K562 (cell line): ENCODE measurements around the gene RAI1. TPM values are rescaled to one million over a fixed set of nuclear protein-coding genes. Genes with fewer than 3 reads are reported as not detected.

ENCODE experiments used
- ADNP ChIP-seq: fragments of 200-800 bp; sonication (Bioruptor generic); IDR thresholded peaks from 2 replicates; pipeline ENCODE4 v1.6.1; 2016; ENCODE audit warnings: missing genetic modification characterization, missing compliant biosample characterization
- CBX5 ChIP-seq: IDR thresholded peaks from 2 replicates; pipeline ENCODE4 v1.6.1; 2014; ENCODE audit warnings: low read depth, borderline replicate concordance
- CBX8 ChIP-seq: fragments of 200-600 bp; sonication (generic); IDR thresholded peaks from 2 replicates; pipeline ENCODE4 v1.6.1; 2012; ENCODE audit warnings: borderline replicate concordance, mixed run types, low read depth, mild to moderate bottlenecking, moderate library complexity, mixed read lengths, low read length, control low read depth, inconsistent platforms; ENCODE audit not compliant: poor library complexity, severe bottlenecking; ENCODE audit errors: extremely low read depth
- COPS2 ChIP-seq: fragments of 450-650 bp; conservative IDR thresholded peaks from 2 replicates; pipeline ENCODE4 v1.6.1; 2016; ENCODE audit warnings: mild to moderate bottlenecking, moderate library complexity
- DDX20 ChIP-seq: fragments of 450-650 bp; IDR thresholded peaks from 2 replicates; pipeline ENCODE4 v1.6.1; 2016; ENCODE audit warnings: missing genetic modification characterization, low read depth, mild to moderate bottlenecking, missing compliant biosample characterization, moderate library complexity
- FOXJ3 ChIP-seq: sonication (generic); formaldehyde crosslinking; IDR thresholded peaks from 2 replicates; pipeline ENCODE4 v1.4.0; 2020; ENCODE audit warnings: mild to moderate bottlenecking, missing genetic modification reagents
- MAFK ChIP-seq: IDR thresholded peaks from 2 replicates; pipeline ENCODE4 v1.6.1; 2011; ENCODE audit warnings: low read length, improper control_type of control experiment
- MYNN ChIP-seq, 2 experiments: sonication (generic); formaldehyde crosslinking in 1 of 2; IDR thresholded peaks; 2 replicates each; pipeline versions ENCODE4 v1.5.0 to v1.6.1; 2016 to 2020; ENCODE audit warnings: antibody characterized with exemption in 1 of 2, missing genetic modification reagents in 1 of 2
- NCOA2 ChIP-seq, 2 experiments: fragments of 450-650 bp; IDR thresholded peaks; 2 replicates each; pipeline ENCODE4 v1.6.1; 2018; ENCODE audit warnings: mild to moderate bottlenecking in 2 of 2, moderate library complexity in 1 of 2; ENCODE audit not compliant: partially characterized antibody in 2 of 2
- NR2C2 ChIP-seq, 2 experiments: fragments of 200-800 bp in 1 of 2; sonication (Bioruptor generic) in 1 of 2; sonication (generic) in 1 of 2; formaldehyde crosslinking in 1 of 2; IDR thresholded peaks; 2 replicates each; pipeline versions ENCODE4 v1.6.1 to v1.8.0; 2016 to 2022; ENCODE audit warnings: mild to moderate bottlenecking in 1 of 2, missing compliant biosample characterization in 1 of 2, missing genetic modification characterization in 1 of 2, missing genetic modification reagents in 1 of 2
- NR4A1 ChIP-seq, 2 experiments: fragments of 250-450 bp in 1 of 2; fragments of 450-650 bp in 1 of 2; sonication (Bioruptor Pico) in 1 of 2; IDR thresholded peaks; 2 replicates each; pipeline versions ENCODE4 v1.4.0 to v1.6.1; 2016 to 2020; ENCODE audit warnings: mild to moderate bottlenecking in 2 of 2, missing compliant biosample characterization in 1 of 2, missing genetic modification characterization in 1 of 2, moderate library complexity in 1 of 2
- POLR2G ChIP-seq: fragments of 200-400 bp; formaldehyde crosslinking; IDR thresholded peaks from 2 replicates; pipeline ENCODE4 v1.6.1; 2017; ENCODE audit warnings: low read depth, mild to moderate bottlenecking, antibody characterized with exemption, low read length, moderate library complexity
- PTTG1 ChIP-seq: fragments of 450-650 bp; IDR thresholded peaks from 2 replicates; pipeline ENCODE4 v1.6.1; 2016; ENCODE audit warnings: low read depth, mild to moderate bottlenecking, missing genetic modification characterization, missing compliant biosample characterization
- RBM25 ChIP-seq: fragments of 200-400 bp; formaldehyde crosslinking; IDR thresholded peaks from 2 replicates; pipeline ENCODE4 v1.6.1; 2018; ENCODE audit warnings: low read length, low read depth, moderate library complexity; ENCODE audit not compliant: severe bottlenecking
- RBM39 ChIP-seq: fragments of 200-400 bp; formaldehyde crosslinking; optimal IDR thresholded peaks from 2 replicates; pipeline ENCODE3; 2018; ENCODE audit warnings: low read depth, low read length
- RNF2 ChIP-seq: sonication (generic); IDR thresholded peaks from 2 replicates; pipeline ENCODE4 v1.6.1; 2016
- SIX5 ChIP-seq, 2 experiments: IDR thresholded peaks; 2 replicates each; pipeline ENCODE4 v1.6.1; 2011; ENCODE audit warnings: low read length in 2 of 2, borderline replicate concordance in 1 of 2, low read depth in 1 of 2, mild to moderate bottlenecking in 1 of 2, moderate library complexity in 1 of 2; ENCODE audit not compliant: insufficient read depth in 1 of 2
- TFAM ChIP-seq: fragments of 250-450 bp; sonication (Bioruptor Pico); conservative IDR thresholded peaks from 2 replicates; pipeline ENCODE4 v1.5.0; 2021; ENCODE audit warnings: mild to moderate bottlenecking, moderate library complexity
- TFAP4 ChIP-seq: sonication (generic); formaldehyde crosslinking; IDR thresholded peaks from 2 replicates; pipeline ENCODE4 v1.8.0; 2022; ENCODE audit warnings: missing genetic modification reagents, mild to moderate bottlenecking, moderate library complexity, borderline replicate concordance
- ZC3H11A ChIP-seq: IDR thresholded peaks from 2 replicates; pipeline ENCODE4 v1.6.1; 2012; ENCODE audit warnings: low read depth, low read length, improper control_type of control experiment
- ZKSCAN1 ChIP-seq: fragments of 150-350 bp; IDR thresholded peaks from 2 replicates; pipeline ENCODE4 v1.6.1; 2016; ENCODE audit warnings: low read depth, low read length
- ZNF124 ChIP-seq: sonication (generic); formaldehyde crosslinking; IDR thresholded peaks from 2 replicates; pipeline ENCODE4 v1.8.1; 2022; ENCODE audit warnings: missing genetic modification reagents
- ZNF263 ChIP-seq: sonication (generic); formaldehyde crosslinking; IDR thresholded peaks from 2 replicates; pipeline ENCODE4 v1.8.0; 2022; ENCODE audit warnings: mild to moderate bottlenecking, missing genetic modification reagents, borderline replicate concordance
- ZNF311 ChIP-seq: fragments of 250-450 bp; sonication (Bioruptor Pico); IDR thresholded peaks from 2 replicates; pipeline ENCODE4 v1.4.0; 2020; ENCODE audit warnings: mild to moderate bottlenecking, moderate library complexity
- ZNF512 ChIP-seq: IDR thresholded peaks from 2 replicates; pipeline ENCODE4 v1.6.1; 2016; ENCODE audit warnings: missing genetic modification characterization, missing compliant biosample characterization
- ZNF57 ChIP-seq: fragments of 450-650 bp; formaldehyde crosslinking; IDR thresholded peaks from 2 replicates; pipeline ENCODE4 v1.4.0; 2020; ENCODE audit warnings: mild to moderate bottlenecking, moderate library complexity
- polyA plus RNA-seq, 8 experiments: library from polyadenylated mRNA; depleted of rRNA in 4 of 8; stranded (reverse) in 5 of 8; unstranded in 3 of 8; fragments of >200 nt; fragmentation: Nextera tagmentation in 2 of 8; fragmentation: Illumina TruSeq in 1 of 8; extraction: Ambion mirVana in 2 of 8; extraction: Trizol in 1 of 8; gene quantifications; 2 replicates each; pipeline versions ENCODE4 v1.2.1 to v1.2.3, GENCODE V29; 2011 to 2014; ENCODE audit warnings: inconsistent platforms in 1 of 8, missing spikeins in 1 of 8
- total RNA-seq, 7 experiments: library from RNA; depleted of rRNA in 6 of 7; stranded (reverse); fragments of >200 nt in 6 of 7; fragmentation: Illumina TruSeq in 2 of 7; extraction: Trizol in 2 of 7; gene quantifications; 2 replicates each; pipeline versions ENCODE4 v1.2.1 to v1.2.3, GENCODE V29; 2011 to 2021; ENCODE audit warnings: low replicate concordance in 1 of 7

RAI1 gene
- total and polyA plus RNA-seq, 9 of the 15 experiments (the other 6 are each of a cell fraction or from before 2014, with no cell fraction given), result 0.68 to 19.9 (median 5.5) TPM

- TF ChIP-seq TFAP4 (CRISPR knock-in tag) (peak; percentile 55; the same call in 1 of the 2 replicates), ZNF512 (tag) (no peak), RBM39 (no peak), MYNN (IDR thresholded peaks at IDR 0.05) (peak; percentile 71; the same call in 1 of the 2 replicates), MYNN (CRISPR knock-in tag; IDR thresholded peaks at IDR 0.05) (no peak), ZC3H11A (no peak), NCOA2 (IDR thresholded peaks at IDR 0.05; ENCODE audit: partially characterized antibody in 2 of 2) (no peak), PTTG1 (tag) (no peak), MAFK (no peak), ZNF263 (CRISPR knock-in tag) (peak; percentile 40; the same call in 1 of the 2 replicates), TFAM (CRISPR knock-in tag) (no peak), COPS2 (no peak), ADNP (tag) (peak; percentile 79), RBM25 (peak; percentile 94), ZNF311 (0 out of 2 replicates have a peak, but pooled peaks have one; percentile 23), NR2C2 (CRISPR knock-in tag; IDR thresholded peaks at IDR 0.05) (no peak), NR2C2 (tag; IDR thresholded peaks at IDR 0.05) (peak; percentile 79), ZNF57 (CRISPR knock-in tag) (no peak), ZNF124 (CRISPR knock-in tag) (no peak), ZKSCAN1 (no peak; the same call in 1 of the 2 replicates), CBX8 (no peak), DDX20 (no peak), NR4A1 (CRISPR knock-in tag; IDR thresholded peaks at IDR 0.05) (0 out of 2 replicates have a peak, but pooled peaks have one; percentile 23), NR4A1 (tag; IDR thresholded peaks at IDR 0.05) (no peak), CBX5 (no peak), SIX5 (IDR thresholded peaks at IDR 0.05; ENCODE audit: borderline replicate concordance in 1 of 2, insufficient read depth in 1 of 2, low read depth in 1 of 2, low read length in 2 of 2) (no peak), POLR2G (peak; percentile 81), FOXJ3 (CRISPR knock-in tag) (no peak), RNF2 (no peak)
These were observed 71.0 kb downstream of the RAI1 start (continued) for GRCh38 chr17:17752089-17752820.
